GM18508 (cell line): Measurements from ENCODE around the gene SP7.
A peak's percentile ranks its signal among the peaks of the same experiment; 100 is the strongest.
"Not testable (repeated sequence)": the region's sequence is repeated elsewhere in the genome, so short reads cannot be mapped to it uniquely, and the experiment has no call there.

Experiments used
- ATAC-seq: cut with Tn5 transposase; IDR thresholded peaks from one replicate; pipeline ENCODE4 v1.9.1; 2021; ENCODE audit warnings: moderate number of reproducible peaks; ENCODE audit not compliant: insufficient read depth, unreplicated experiment

The SP7 gene

DNA sequence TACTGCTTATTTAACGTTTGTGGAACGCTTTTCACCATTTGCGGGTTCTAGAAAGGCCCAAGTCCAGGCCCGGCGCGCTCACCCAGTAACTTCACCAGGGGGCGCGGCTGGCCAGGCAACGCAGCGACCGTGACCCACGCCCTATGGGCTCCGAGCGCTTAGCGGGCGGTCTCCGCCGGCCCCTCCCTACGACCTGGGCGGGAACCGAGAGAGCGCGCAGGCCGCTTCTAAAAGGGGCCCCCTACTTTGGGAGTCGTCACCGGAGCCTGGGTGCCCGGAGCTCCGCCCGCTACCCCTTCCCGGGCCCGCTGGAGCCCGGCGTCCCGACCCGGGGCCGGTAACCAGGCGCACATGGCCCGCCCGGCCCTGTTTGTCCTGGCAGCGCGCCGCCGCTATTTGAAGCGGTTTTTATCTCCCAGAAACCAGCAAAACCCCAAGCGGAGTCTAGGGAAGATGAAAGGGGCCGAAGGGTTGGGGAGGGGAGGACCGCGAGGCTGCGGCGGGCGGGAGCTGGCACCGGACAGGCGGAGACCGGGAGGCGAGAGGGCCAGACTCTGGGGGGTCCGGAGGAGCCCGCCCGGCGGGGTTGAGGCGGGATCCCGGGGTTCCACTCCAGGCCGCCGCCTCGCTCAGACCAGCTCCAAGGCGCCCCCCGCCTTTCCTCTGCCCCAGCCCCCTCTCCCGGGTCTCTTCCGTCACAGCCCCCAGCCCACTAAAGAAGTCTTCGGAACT is 11.2 kb downstream of the SP7 start:
- no peak for ATAC-seq

DNA sequence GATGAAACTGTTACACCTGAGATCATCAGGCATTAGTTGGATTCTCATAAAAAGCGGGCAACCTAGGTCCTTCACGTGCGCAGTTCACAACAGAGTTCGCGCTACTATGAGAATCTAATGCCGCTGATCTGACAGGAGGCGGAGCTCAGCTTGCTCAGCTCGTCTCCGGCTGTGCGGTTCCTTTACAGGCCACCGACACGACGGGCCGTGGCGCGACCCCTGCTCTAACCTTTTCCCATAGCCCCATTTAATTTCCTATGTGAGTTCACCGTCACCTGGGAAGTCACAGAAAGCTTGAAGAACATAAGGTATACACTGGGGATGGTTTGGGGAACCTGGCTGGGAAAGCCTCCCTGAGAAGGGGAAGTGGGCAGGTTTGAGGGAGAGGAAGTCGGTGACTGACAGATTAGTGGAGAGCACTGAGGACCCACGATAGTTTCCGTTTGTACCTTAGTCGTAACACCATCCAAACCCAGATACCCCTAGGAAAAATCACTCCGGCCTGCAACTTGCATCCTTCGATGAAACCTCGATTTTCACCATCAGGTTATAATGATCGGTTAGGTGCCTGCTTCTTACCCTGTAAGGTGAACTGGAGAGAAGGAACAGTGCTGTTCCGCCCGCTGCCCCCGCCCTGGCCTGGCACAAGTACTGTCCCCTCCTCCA is 11.9 kb downstream of the SP7 start:
- no peak for ATAC-seq

DNA sequence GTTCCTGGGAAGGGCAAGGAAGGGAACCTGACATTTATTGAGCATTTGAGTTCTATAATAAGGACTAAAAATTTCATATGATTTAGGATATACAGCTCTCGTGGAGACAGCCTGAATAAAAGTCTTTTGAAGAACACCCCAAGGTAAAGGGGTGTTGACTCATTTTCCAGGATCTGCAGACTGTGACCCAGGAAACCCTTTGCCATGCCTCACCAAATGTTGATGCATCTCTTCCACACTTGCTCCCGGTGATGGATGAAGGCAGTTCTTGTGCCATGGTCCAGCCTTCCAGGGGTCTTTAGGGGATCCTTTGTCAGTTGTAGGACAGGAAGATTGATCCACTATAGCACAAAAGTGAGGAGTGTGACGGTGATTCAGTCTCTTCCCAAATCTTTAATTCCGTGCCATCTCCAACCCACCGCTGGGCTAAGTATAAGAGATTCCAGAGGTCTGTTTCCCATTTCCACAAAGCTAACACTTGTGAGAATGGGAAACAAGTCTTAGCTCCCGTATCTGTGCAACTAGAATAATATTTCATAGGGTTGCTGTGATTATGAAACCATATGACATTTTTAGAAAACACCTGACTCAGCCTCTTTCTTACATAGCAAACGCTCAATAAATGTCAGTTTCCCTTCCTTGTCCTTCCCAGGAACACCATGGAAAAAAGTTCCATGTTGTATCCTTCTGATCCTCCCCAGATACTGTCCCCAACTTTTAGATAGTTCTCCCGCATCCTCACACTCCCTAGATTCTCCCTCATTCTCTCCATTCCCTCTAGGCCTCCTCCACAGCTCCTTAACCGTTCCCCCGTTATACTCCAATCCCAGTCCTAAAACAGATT is 15.6 kb downstream of the SP7 start:
- no peak for ATAC-seq

DNA sequence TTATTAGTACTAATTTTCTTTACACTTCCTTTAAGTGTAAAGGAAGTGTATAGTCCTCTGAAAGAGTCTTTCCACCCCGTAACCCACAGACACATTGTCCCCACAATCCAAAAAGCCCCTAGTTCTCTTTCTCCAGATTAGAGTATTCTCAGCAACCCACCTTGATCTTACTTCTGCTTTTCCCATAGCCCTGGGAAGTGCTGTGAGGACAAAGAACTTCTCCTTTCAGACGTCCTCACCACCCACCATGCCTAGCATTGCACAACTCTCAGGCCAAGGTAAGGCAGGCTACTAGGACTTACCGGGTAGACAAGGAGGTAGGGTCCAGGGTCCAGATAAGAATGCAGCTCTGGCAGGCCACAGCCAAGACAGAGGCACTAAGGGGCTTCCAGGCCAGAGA is 22.2 kb downstream of the SP7 start:
- no peak for ATAC-seq

DNA sequence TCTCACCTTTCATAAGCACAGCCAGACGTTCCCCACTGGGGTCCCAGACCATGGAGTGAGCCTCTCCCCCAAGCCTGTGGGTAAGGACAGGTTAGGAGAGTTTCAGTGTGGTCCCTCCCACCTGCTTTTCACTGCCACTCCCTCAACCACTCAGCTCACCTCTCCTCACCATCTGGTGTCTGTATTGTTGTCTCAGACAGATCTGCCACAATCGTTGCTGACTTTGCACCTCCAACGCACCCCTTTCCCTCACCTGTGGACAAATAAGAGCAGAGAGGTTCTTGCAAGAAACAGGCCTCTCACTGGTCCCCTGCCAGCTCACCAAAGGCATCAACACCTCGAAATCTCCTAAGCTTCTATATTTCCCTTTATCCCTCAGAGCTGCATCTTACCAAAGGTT is 27.9 kb downstream of the SP7 start:
- ATAC-seq, result no peak

DNA sequence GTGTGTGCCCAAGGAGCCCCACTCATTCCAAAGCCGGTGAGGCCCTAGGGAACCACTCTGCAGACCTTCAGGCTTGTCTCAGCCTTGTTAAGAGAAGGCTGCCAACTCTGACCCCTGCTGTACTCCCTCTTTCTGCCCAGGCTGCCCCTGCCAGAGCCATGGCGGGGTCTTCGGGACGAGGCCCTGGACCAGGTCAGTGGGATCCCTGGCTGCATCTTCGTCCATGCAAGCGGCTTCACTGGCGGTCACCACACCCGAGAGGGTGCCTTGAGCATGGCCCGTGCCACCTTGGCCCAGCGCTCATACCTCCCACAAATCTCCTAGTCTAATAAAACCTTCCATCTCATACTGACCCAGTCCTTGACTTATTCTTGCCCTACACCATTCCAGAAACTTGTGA is 29.3 kb downstream of the SP7 start:
- ATAC-seq, result no peak

DNA sequence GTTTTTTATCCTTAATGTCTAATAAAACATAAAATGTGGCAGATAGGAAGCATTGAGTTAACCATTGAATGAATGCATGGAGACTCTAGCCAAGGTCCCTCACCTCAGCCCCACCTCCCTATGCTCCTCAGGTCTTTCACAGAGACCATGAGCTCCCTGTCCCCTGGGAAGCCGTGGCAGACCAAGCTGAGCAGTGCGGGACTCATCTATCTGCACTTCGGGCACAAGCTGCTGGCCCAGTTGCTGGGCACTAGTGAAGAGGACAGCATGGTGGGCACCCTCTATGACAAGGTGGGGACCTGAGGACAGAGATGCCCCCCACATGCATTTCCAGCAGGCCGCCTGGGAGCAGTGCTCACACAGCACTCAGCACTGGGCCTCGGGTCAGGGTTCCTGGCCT is 33.3 kb downstream of the SP7 start:
- no peak for ATAC-seq

DNA sequence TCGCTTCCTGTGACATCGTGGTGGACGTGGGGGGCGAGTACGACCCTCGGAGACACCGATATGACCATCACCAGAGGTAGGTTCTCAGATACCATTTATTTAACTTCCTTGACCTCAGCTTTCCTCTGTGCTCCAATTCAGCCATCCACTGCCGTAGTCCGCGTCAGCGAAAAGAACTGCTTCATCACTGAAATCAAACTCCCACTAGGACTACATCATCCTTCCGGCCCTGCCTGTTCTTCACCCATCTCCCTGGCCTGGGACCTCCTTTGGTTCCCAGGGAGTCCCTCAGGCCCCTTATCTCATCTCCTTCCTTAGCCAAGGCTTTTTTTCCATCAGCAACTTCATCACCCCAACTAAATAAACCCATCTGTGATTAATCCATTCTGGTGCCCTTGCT is 36.0 kb downstream of the SP7 start:
- no peak for ATAC-seq

DNA sequence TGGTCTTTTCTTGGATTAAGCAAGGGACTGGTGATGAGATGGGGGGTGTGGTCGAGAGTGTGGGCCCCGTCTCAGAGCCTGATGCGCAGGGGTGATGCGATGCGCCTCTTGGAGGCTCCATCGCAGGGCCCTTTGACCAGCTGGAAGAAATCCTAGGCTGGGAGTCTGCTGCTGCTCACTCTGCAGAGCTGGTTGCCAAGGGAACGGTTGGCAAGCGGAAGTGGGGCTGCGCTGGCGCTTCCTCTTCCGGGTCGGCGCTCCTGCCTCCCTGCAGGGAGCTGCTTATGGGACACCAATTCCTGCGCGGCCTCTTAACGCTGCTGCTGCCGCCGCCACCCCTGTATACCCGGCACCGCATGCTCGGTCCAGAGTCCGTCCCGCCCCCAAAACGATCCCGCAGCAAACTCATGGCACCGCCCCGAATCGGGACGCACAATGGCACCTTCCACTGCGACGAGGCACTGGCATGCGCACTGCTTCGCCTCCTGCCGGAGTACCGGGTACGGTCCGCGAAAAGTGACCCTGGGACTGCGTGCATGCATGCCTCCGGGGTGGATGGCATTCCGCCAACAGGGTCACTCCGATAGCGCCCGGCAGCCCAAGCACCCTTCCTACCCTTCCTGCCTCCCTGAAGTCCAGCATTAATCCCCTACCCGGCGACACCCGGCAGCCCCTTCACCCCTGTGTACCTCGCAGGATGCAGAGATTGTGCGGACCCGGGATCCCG is 36.5 kb downstream of the SP7 start, which contains the start of gene MYG1:
MYG1 (plus strand) TSS at position 242 of the 727 bp plus-strand sequence; CDS start at position 285, 43 bp downstream.
- peak; percentile 42 for ATAC-seq

DNA sequence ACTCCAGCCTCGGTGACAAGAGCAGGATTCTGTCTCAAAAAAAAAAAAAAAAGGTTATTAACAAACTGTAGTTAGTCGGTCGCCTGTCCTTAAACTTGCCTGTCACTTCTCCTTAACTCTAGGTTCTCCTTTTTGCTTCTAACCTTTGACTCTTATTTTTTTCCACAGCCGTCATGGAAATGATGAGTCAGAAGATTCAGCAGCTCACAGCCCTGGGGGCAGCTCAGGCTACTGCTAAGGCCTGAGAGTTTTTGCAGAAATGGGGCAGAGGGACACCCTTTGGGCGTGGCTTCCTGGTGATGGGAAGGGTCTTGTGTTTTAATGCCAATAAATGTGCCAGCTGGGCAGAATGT is 37.1 kb downstream of the SP7 start:
- ATAC-seq, result no peak

DNA sequence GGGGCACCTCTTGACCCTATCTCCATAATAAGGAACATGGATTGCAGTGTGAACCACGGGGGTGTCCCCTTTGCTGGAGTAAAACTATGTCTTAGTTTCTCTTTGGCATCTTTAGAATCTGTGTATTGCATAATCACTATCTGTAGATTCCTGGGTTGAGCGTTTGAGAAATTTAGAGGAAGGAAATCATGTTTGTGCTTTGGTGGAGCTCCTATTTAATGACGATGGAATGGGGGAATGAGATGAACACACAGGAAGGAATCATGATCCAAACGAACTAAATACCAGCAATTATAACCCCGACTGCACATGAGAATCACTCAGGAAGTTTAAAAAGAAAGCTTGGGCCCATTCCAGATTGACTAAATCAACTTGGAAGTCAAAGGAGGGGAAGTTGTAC is 38.0 kb downstream of the SP7 start:
- no peak for ATAC-seq

DNA sequence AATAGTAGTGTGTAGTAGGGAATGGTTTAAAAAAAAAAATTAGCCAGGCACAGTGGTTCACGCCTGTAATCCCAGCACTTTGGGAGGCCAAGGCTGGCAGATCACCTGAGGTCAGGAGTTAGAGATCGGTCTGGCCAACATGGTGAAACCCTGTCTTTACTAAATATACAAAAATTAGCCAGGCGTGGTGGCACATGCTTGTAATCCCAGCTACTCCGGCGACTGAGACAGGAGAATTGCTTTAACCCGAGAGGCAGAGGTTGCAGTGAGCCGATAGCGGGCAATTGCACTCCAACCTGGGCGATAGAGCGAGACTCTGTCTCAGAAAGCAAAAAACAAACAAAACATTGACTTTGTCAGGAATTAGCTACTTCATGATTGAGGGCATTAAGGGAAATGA is 39.0 kb downstream of the SP7 start:
- not testable (repeated sequence) for ATAC-seq

DNA sequence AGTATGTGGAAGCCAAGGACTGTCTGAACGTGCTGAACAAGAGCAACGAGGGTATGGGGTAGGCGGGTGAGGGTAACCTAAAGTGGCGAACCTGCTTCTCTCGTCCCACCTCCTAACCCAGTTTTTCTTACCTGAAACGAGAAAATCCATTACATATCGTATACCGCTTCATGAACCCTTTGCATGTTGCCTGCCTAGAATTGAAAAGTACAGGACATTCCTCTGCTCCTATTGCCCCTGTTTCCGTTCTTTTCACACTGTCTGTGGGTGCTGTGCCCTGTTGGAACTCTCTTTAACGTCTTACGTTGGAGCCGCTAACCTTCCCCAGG is 40.3 kb downstream of the SP7 start:
- ATAC-seq, result no peak

DNA sequence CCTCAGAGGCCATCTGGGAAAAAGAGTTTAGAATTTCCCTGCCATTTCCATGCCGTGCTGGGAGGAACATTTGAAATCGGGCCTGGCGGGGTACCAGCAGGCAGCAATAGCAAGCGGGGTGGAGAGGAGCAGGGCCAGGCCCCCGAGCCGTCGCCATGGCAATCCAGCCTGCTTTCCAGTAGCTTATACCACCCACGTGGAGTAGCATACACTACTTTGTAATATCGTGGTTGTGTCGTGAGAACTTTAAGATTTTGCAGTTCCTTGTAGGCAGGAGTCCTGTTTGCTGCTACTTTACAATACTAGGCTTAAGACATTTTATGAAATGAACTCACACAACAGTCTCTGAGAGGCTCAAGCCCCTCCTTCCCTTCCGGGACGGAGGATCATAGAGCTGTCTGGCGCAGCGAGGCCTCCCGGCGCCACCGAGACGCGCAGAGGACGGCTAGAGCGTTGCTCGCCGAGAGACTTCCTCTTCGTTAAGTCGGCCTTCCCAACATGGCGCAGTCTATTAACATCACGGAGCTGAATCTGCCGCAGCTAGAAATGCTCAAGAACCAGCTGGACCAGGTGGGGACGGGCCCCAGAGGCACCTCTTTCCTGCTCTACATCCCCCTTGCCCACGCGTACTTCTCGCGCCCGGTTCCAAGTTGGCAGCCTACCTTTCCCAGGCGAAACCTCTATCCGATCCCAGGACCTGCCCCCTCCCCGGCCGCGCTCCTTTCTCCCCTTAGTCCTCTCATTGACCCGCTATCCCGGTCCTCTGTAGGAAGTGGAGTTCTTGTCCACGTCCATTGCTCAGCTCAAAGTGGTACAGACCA is 40.9 kb downstream of the SP7 start, which contains the start of gene PFDN5:
PFDN5 (plus strand) TSS at position 473 of the 821 bp plus-strand sequence; CDS start at position 499, 26 bp downstream.
- no peak for ATAC-seq

DNA sequence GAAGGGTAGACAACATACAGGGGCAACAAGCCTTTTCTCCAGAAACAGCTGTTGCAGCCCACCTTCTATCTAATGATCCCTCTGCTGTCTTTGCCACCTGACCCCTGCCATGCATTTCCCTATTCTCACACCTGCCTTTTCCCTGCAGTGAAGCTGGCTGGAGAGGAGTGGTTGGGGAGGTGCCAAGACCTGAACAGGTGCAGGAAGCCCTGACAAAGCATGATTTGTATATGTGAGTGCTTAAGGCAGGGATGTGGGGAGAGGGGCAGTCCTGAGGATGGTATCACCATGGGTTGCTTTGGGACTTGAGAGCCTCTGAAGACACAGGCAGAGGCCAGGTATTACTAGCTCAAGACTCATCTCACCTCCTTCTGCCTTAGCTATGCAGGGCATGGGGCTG is 43.7 kb downstream of the SP7 start:
- no peak for ATAC-seq

DNA sequence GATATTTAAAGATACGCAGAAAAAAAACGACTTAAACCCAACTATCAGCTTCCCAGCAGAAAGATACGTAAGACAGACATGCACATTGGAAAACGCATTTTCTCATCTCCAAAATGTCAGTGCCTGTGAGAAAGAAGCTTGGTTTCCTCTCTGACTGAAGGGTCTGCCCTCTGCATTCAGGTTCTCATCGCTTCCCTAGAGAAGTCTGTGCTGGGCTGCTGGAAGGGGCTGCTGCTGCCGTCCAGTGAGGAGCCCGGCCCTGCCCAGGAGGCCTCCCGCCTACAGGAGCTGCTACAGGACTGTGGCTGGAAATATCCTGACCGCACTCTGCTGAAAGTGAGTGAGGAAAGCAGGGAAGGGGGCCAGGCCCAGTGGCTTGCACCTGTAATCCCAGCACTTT is 45.5 kb downstream of the SP7 start:
- ATAC-seq, result no peak

DNA sequence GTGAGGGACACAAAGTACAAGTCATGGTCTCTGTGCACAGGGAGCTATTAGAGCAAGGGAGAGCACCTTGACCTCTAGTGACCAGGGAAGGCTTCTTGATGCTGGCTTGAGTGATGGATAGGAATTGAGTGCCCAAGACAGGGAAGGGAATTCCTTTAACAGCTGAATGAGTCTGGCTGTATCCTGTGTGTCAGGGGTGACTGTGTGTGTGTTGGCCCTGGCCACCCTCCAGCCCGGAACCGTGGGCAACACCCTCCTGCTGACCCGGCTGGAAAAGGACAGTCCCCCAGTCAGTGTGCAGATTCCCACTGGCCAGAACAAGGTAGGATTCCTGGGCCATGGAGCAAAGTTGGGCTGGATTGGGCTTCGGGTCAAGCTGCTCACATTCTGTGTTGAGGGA is 46.3 kb downstream of the SP7 start:
- ATAC-seq, result no peak

DNA sequence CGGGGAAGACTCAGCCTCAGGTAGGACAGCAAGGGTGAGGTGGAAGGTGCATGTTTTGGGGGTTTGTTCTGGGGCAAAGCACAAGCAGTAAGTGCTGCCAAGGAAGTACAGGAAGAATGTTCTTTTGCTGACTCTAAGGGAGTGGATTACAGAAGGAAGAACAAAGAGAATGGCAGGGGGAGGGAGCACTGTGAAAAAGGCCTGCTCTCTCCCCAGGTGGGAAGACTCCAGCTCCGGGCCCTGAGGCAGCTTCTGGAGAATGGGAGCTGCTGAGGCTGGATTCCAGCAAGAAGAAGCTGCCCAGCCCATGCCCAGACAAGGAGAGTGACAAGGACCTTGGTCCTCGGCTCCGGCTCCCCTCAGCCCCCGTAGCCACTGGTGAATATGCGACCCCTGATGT is 47.8 kb downstream of the SP7 start:
- no peak for ATAC-seq

DNA sequence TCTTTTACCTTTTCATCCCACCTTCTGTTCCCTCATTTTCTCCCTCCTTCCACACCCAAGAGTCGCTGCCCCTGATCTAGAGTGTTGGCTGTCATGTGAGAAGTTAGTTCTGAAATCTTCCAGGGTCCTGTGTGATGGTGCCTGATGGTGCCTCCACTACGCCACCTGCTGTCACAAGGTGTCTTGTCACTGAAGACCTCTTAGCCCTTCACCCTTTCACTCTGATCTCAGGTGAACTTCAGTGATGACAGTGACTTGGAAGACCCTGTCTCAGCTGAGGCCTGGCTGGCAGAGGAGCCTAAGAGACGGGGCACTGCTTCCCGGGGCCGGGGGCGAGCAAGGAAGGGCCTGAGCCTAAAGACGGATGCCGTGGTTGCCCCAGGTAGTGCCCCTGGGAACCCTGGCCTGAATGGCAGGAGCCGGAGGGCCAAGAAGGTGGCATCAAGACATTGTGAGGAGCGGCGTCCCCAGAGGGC is 48.4 kb downstream of the SP7 start:
- ATAC-seq, result no peak

DNA sequence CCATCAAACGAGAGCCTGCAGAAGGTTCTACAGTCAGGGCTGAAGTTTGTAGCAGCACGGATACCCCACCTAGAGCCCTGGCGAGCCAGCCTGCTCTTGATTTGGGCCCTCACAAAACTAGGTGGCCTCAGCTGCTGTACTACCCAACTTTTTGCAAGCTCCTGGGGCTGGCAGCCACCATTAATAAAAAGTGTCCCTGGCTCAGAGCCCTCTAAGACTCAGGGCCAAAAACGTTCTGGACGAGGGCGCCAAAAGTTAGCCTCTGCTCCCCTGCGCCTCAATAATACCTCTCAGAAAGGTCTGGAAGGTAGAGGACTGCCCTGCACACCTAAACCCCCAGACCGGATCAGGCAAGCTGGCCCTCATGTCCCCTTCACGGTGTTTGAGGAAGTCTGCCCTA is 49.7 kb downstream of the SP7 start:
- ATAC-seq, result no peak
